DND-41 (cell line): Measurements from ENCODE around the gene RASAL1.

Source experiments
- ATAC-seq: fragments of 200-7000 bp; cut with Tn5 transposase; 3 replicates; pipeline ENCODE4 v1.9.1; 2021; ENCODE audit warnings: low read depth; ENCODE audit not compliant: insufficient read depth
- DNase-seq: peaks from one replicate; pipeline ENCODE4 v3.0.0-alpha.2; 2020
- H2AFZ ChIP-seq: 2 replicates; pipeline ENCODE4 v1.6.0; 2012; ENCODE audit warnings: low read depth, low read length
- H3K27ac ChIP-seq: 2 replicates; pipeline ENCODE4 v1.5.1; 2012; ENCODE audit warnings: low read length, inconsistent platforms
- H3K27me3 ChIP-seq: fragments of 200-600 bp; sonication (generic); 2 replicates; pipeline ENCODE4 v1.6.0; 2012; ENCODE audit warnings: low read length, mild to moderate bottlenecking, inconsistent platforms; ENCODE audit not compliant: insufficient read depth, poor library complexity
- H3K36me3 ChIP-seq: 2 replicates; pipeline ENCODE4 v1.5.1; 2012; ENCODE audit warnings: low read length, inconsistent platforms; ENCODE audit not compliant: insufficient read depth
- H3K4me1 ChIP-seq: 2 replicates; pipeline ENCODE4 v1.5.1; 2012; ENCODE audit warnings: mild to moderate bottlenecking, low read length; ENCODE audit not compliant: insufficient read depth
- H3K4me2 ChIP-seq: 2 replicates; pipeline ENCODE4 v1.6.0; 2012; ENCODE audit warnings: mild to moderate bottlenecking, moderate library complexity, low read length, inconsistent platforms; ENCODE audit not compliant: insufficient read depth
- H3K4me3 ChIP-seq, 2 experiments: fragments of 200-600 bp in 1 of 2; shearing (Covaris generic) in 1 of 2; 2 replicates each; pipeline ENCODE4 v1.5.1; 2012 to 2016; ENCODE audit warnings: inconsistent platforms in 2 of 2, low read length in 2 of 2, mild to moderate bottlenecking in 2 of 2, low read depth in 1 of 2, moderate library complexity in 1 of 2
- H3K79me2 ChIP-seq: 2 replicates; pipeline ENCODE4 v1.6.0; 2012; ENCODE audit warnings: low read length, inconsistent platforms; ENCODE audit not compliant: insufficient read depth
- H3K9ac ChIP-seq: 2 replicates; pipeline ENCODE4 v1.6.0; 2012; ENCODE audit warnings: low read depth, mild to moderate bottlenecking, inconsistent platforms, low read length, moderate library complexity
- H3K9me3 ChIP-seq: 2 replicates; pipeline ENCODE4 v1.5.1; 2012; ENCODE audit warnings: low read length, moderate library complexity, mild to moderate bottlenecking, inconsistent platforms; ENCODE audit not compliant: insufficient read depth, severe bottlenecking
- H4K20me1 ChIP-seq: 2 replicates; pipeline ENCODE4 v1.6.0; 2012; ENCODE audit warnings: low read length; ENCODE audit not compliant: insufficient read depth
- EZH2 ChIP-seq: IDR thresholded peaks from 3 replicates; pipeline ENCODE4 v1.6.1; 2012; ENCODE audit warnings: borderline replicate concordance, low read depth, mild to moderate bottlenecking, moderate library complexity, low read length, inconsistent platforms; ENCODE audit not compliant: severe bottlenecking
- TF ChIP-seq, protein P1 (sequence below): IDR thresholded peaks from 2 replicates; pipeline ENCODE4 v1.5.1; 2012; ENCODE audit warnings: borderline replicate concordance, low read length, moderate library complexity, mild to moderate bottlenecking; ENCODE audit not compliant: poor library complexity, severe bottlenecking; ENCODE audit errors: extremely low read depth

The RASAL1 gene

DNA sequence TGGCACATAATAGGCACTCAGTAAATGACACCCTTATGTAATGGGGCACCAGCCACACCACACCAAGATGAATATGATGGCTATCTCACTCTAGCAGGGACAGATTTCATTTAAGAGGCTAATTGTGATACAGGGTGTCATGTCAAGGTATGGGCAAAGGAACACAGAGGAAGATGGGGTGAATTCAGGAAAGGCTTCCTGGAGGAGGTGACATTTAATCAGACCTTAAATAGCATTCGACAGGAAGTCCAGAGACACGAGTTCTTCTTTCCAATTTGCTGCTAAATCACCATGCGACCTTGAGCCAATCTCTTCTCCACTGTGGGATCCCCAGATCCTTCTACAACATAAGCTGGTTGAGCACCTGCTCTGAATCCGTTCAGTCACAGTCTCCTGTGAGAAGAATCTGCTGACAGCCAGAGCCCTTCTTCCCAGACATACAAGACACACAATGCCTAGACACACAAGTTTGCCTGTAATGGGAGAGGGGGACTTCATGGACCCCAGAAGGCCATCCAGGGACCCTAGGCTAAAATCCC is 80.5 kb downstream of the RASAL1 start:
- H3K4me3 ChIP-seq = peak overlapping the region in 1 of 2 experiments; percentile 74; a peak in 2 of 4 replicates
- DNase-seq (peak; percentile 40), ATAC-seq (no peak)
- no peaks in the 10 kb centered on the region for H3K27me3 ChIP-seq
- H3K4me2 ChIP-seq = peak overlapping the region; percentile 82
- peak overlapping the region; percentile 86 for H3K9ac ChIP-seq
- peaks cover 19% of the 10 kb centered on the region for H4K20me1 ChIP-seq
- H3K4me1 ChIP-seq = peaks cover 86% of the 10 kb centered on the region
- H3K79me2 ChIP-seq = peaks cover 91% of the 10 kb centered on the region
- TF ChIP-seq, protein P1, sequence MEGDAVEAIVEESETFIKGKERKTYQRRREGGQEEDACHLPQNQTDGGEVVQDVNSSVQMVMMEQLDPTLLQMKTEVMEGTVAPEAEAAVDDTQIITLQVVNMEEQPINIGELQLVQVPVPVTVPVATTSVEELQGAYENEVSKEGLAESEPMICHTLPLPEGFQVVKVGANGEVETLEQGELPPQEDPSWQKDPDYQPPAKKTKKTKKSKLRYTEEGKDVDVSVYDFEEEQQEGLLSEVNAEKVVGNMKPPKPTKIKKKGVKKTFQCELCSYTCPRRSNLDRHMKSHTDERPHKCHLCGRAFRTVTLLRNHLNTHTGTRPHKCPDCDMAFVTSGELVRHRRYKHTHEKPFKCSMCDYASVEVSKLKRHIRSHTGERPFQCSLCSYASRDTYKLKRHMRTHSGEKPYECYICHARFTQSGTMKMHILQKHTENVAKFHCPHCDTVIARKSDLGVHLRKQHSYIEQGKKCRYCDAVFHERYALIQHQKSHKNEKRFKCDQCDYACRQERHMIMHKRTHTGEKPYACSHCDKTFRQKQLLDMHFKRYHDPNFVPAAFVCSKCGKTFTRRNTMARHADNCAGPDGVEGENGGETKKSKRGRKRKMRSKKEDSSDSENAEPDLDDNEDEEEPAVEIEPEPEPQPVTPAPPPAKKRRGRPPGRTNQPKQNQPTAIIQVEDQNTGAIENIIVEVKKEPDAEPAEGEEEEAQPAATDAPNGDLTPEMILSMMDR = no peak
- no peak for TF ChIP-seq EZH2
- peak overlapping the region; percentile 93 for H3K27ac ChIP-seq
- H2AFZ ChIP-seq = no peak overlapping the region
- no peaks in the 10 kb centered on the region for H3K9me3 ChIP-seq
- H3K36me3 ChIP-seq = peaks cover 27% of the 10 kb centered on the region

DNA sequence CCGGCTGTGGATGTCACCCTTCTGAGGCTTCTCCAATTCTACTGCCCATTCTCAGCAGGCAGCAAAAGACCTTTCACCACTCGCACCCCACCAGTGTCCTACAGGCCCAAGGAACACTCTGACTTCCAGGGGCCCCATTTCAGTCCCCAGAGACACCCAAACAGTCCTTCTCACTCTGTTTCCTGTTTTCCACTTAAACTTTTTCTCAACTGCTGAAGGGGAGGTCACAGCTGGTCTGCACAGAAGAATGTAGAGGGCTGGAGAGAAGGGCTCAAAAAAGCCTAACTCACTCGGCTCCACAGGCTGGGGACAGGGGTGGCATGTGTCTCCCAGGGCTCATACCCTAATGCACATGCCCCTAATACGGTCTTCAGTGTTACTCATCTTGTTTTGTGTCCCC is 83.2 kb downstream of the RASAL1 start:
- ATAC-seq (peak; percentile 47), DNase-seq (peak; percentile 70)
- peaks cover under 1% of the 10 kb centered on the region; the same call in 1 of the 2 replicates for H3K36me3 ChIP-seq
- H3K9me3 ChIP-seq = no peaks in the 10 kb centered on the region
- peak overlapping the region; percentile 43 for H3K9ac ChIP-seq
- H2AFZ ChIP-seq = no peak overlapping the region; the same call in 1 of the 2 replicates
- H3K27me3 ChIP-seq = no peaks in the 10 kb centered on the region
- peak overlapping the region; percentile 97 for H3K27ac ChIP-seq
- peaks cover 74% of the 10 kb centered on the region for H3K79me2 ChIP-seq
- peaks cover 83% of the 10 kb centered on the region for H3K4me1 ChIP-seq
- no peaks in the 10 kb centered on the region for H4K20me1 ChIP-seq
- peak overlapping the region; percentile 52 for H3K4me2 ChIP-seq
- H3K4me3 ChIP-seq = peak overlapping the region in 1 of 2 experiments; percentile 31; a peak in 1 of 4 replicates
- TF ChIP-seq, protein P1 = no peak
- TF ChIP-seq EZH2 = no peak

DNA sequence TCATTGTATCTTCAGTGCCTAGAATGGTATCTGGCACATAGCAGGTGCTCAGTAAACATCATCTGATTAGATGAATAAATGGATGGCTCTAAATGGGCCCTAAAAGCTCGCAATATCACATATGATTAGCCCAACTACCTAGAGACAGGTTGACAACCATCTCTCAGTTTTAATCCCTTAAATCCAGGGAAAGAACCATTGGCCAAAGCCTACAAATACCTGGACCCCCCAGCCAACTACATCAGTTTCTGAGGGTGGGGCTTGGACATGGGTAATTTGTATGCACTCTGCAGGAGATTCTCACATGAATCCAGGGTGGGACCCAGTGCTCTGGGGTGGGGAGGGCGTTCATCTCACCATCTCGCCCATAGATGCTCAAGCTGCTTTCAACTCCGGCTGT is 83.8 kb downstream of the RASAL1 start:
- Histone ChIP-seq H3K27me3 (no peaks in the 10 kb centered on the region), H3K4me2 (peak overlapping the region; percentile 52), H3K4me1 (peaks cover 83% of the 10 kb centered on the region), H2AFZ (no peak overlapping the region), H3K9ac (peak overlapping the region; percentile 43), H3K9me3 (no peaks in the 10 kb centered on the region), H3K79me2 (peaks cover 69% of the 10 kb centered on the region), H3K27ac (peak overlapping the region; percentile 97), H3K4me3 (peak overlapping the region in 1 of 2 experiments; percentile 31; a peak in 1 of 4 replicates), H3K36me3 (no peaks in the 10 kb centered on the region; the same call in 1 of the 2 replicates), H4K20me1 (no peaks in the 10 kb centered on the region)
- DNase-seq (no peak), ATAC-seq (no peak)
- TF ChIP-seq, protein P1 = no peak
- TF ChIP-seq EZH2 = no peak

DNA sequence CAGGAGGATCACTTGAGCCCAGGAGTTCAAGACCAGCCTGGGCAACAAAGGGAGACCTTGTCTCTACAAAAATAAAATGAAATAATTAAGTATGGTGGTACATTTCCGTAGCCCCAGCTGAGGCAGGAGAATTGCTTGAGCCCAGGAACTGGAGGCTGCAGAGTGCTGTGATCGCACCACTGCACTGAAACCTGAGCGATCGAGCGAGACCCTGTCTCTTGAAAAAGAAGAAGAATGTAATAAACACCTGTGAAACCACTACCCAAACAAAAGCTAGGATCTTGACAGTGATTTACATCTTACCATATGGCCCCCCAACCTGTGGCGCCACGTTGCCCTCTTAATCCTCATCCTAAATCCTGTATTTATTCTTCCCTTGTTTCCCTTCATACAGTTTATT is 84.8 kb downstream of the RASAL1 start:
- H3K9ac ChIP-seq = no peak overlapping the region
- peak overlapping the region; percentile 97 for H3K27ac ChIP-seq
- DNase-seq = no peak
- H3K4me3 ChIP-seq = no peak overlapping the region
- no peak overlapping the region for H3K4me2 ChIP-seq
- ATAC-seq = no peak
- H3K9me3 ChIP-seq = no peaks in the 10 kb centered on the region
- peaks cover 59% of the 10 kb centered on the region for H3K79me2 ChIP-seq
- H4K20me1 ChIP-seq = no peaks in the 10 kb centered on the region
- H3K4me1 ChIP-seq = peaks cover 77% of the 10 kb centered on the region
- TF ChIP-seq, protein P1 = no peak
- TF ChIP-seq EZH2 = no peak
- H2AFZ ChIP-seq = no peak overlapping the region
- H3K27me3 ChIP-seq = no peaks in the 10 kb centered on the region
- no peaks in the 10 kb centered on the region for H3K36me3 ChIP-seq
